ENCODE measurements around the gene AHSG.

AHSG gene

DNA sequence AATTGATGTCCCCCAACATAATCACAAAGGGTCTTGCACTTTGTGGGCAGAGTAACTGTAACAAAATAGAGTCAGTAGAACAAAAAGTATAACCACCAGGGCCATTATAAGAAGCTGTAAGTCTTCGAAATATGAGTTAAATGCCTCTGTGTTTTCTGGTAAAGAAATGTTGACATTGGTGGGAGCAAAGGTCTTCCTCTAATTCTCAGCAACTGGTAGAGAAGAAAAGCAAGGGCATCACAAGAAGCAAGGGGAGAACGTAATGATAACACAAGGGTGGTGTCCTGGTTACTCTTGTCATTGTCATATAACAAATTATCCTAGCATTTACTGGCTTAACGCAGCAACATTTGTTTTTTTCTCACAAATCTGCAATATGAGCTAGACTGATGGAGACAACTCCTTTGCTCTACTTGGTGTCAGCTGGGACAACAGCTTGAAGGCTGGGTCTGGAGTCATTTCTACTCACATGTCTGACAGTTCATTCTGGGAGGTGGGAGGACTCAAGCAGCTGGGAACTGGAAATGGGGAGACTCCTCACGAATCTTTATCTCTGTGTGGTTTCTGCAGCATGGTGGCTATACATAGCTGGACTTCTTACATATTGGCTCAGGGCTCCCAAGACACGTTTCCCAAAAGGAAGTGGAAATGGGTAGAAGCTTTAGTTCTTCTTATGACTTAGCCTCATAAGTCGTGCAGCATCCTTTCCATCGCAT is 22.1 kb upstream of the AHSG start:
- Histone ChIP-seq H3K9ac (no peak overlapping the region), H3K4me3 (IDR thresholded peaks at IDR 0.05; ENCODE audit: insufficient read depth, low read depth, low read length) (no peak overlapping the region), H3K4me1 (ENCODE audit: low read depth, poor library complexity, severe bottlenecking) (no peaks in the 10 kb centered on the region), H3K4me2 (no peak overlapping the region), H4K20me1 (ENCODE audit: insufficient read depth) (no peaks in the 10 kb centered on the region), H3K36me3 (ENCODE audit: insufficient read depth) (no peaks in the 10 kb centered on the region), H2AFZ (ENCODE audit: low read depth) (no peak overlapping the region), H3K79me2 (ENCODE audit: insufficient read depth, low read depth) (no peaks in the 10 kb centered on the region), H3K27ac (no peak overlapping the region), H3K27me3 (ENCODE audit: insufficient read depth, low read depth) (no peaks in the 10 kb centered on the region)
- TF ChIP-seq, protein P1, sequence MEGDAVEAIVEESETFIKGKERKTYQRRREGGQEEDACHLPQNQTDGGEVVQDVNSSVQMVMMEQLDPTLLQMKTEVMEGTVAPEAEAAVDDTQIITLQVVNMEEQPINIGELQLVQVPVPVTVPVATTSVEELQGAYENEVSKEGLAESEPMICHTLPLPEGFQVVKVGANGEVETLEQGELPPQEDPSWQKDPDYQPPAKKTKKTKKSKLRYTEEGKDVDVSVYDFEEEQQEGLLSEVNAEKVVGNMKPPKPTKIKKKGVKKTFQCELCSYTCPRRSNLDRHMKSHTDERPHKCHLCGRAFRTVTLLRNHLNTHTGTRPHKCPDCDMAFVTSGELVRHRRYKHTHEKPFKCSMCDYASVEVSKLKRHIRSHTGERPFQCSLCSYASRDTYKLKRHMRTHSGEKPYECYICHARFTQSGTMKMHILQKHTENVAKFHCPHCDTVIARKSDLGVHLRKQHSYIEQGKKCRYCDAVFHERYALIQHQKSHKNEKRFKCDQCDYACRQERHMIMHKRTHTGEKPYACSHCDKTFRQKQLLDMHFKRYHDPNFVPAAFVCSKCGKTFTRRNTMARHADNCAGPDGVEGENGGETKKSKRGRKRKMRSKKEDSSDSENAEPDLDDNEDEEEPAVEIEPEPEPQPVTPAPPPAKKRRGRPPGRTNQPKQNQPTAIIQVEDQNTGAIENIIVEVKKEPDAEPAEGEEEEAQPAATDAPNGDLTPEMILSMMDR (conservative IDR thresholded peaks at IDR 0.05; ENCODE audit: low read depth, low read length) = no peak

DNA sequence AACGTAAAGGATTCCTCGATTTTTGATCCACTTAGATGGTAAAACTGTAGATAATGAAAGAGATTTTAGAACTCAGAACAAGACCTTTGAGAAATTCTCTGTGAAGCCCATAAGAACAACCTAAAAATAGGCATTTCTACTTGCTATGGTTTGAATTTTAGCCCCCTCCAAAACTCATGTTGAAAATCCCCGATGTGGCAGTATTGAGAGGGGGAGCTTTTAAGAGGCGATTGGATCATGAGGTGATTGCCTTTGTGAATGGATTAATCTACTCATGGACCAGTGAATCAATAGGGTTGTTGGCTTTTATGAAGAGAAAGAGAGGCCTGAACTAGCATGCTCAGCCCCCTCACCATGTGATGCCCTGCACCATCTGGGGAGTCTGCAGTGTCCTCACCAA is 20.2 kb upstream of the AHSG start:
- H3K36me3 ChIP-seq (ENCODE audit: insufficient read depth) = no peaks in the 10 kb centered on the region
- no peaks in the 10 kb centered on the region for H4K20me1 ChIP-seq (ENCODE audit: insufficient read depth)

DNA sequence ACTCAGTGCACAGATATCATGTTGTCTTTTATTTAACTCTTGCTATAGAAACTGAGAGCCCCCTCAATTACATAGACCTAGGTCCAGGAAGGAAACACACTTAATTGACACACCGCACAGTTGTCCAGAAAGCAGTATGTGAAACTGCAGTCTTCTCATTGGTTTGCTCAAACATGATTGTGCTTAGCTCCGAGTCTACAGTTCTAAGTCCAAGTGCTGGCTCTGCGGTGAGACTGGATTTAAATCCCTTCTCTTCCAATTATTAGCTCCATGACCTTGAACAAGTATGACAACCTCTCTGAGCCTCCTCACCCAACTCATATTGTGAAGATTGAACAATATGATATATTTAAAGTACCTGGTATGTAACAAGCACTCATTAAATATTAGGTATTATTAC is 19.0 kb upstream of the AHSG start:
- H2AFZ ChIP-seq (ENCODE audit: low read depth) = no peak overlapping the region
- no peaks in the 10 kb centered on the region for H3K27me3 ChIP-seq (ENCODE audit: insufficient read depth, low read depth)
- no peaks in the 10 kb centered on the region for H4K20me1 ChIP-seq (ENCODE audit: insufficient read depth)
- H3K4me3 ChIP-seq (IDR thresholded peaks at IDR 0.05; ENCODE audit: insufficient read depth, low read depth, low read length) = no peak overlapping the region
- H3K4me1 ChIP-seq (ENCODE audit: low read depth, poor library complexity, severe bottlenecking) = no peaks in the 10 kb centered on the region
- no peaks in the 10 kb centered on the region for H3K36me3 ChIP-seq (ENCODE audit: insufficient read depth)
- no peak overlapping the region for H3K27ac ChIP-seq
- TF ChIP-seq, protein P1 (conservative IDR thresholded peaks at IDR 0.05; ENCODE audit: low read depth, low read length) = no peak
- no peak overlapping the region for H3K4me2 ChIP-seq
- H3K9ac ChIP-seq = no peak overlapping the region
- no peaks in the 10 kb centered on the region for H3K79me2 ChIP-seq (ENCODE audit: insufficient read depth, low read depth)

More for the DNA sequence above, 20.2 kb upstream of the AHSG start:
- H3K4me3 ChIP-seq (IDR thresholded peaks at IDR 0.05; ENCODE audit: insufficient read depth, low read depth, low read length) = no peak overlapping the region
- H3K27me3 ChIP-seq (ENCODE audit: insufficient read depth, low read depth) = no peaks in the 10 kb centered on the region
- H3K4me1 ChIP-seq (ENCODE audit: low read depth, poor library complexity, severe bottlenecking) = no peaks in the 10 kb centered on the region
- TF ChIP-seq, protein P1 (conservative IDR thresholded peaks at IDR 0.05; ENCODE audit: low read depth, low read length) = no peak
- H3K4me2 ChIP-seq = no peak overlapping the region
- no peak overlapping the region for H3K9ac ChIP-seq
- H3K79me2 ChIP-seq (ENCODE audit: insufficient read depth, low read depth) = no peaks in the 10 kb centered on the region
- H2AFZ ChIP-seq (ENCODE audit: low read depth) = no peak overlapping the region
- H3K27ac ChIP-seq = no peak overlapping the region

DNA sequence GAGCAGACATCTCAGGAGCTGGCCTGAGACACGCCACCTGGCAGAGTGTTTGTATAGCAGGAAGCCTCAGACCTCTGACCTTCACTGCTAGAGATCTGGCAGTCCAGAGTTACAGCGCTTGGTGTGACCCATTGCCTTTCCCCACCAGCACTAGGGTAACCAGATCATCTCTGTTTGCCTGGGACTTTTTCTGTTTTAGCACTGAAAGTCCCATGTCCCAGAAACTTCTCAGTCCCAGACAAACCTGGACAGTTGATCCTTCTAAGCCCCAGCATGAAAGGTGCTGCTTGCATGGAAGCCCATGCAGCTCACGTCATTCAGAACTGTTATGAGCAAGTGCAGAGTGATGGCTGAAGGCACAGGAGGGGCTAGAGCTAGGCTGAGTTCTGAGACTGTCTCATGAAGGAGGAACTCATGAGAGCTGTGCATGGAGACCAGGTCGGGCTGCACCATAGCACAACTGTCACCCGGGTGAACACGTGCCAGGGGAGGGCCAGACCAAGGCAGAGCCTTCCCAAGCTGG is 18.2 kb upstream of the AHSG start:
- Histone ChIP-seq H3K36me3 (ENCODE audit: insufficient read depth) (no peaks in the 10 kb centered on the region), H3K4me2 (no peak overlapping the region), H3K9ac (no peak overlapping the region), H3K79me2 (ENCODE audit: insufficient read depth, low read depth) (no peaks in the 10 kb centered on the region), H4K20me1 (ENCODE audit: insufficient read depth) (no peaks in the 10 kb centered on the region), H2AFZ (ENCODE audit: low read depth) (no peak overlapping the region), H3K4me3 (IDR thresholded peaks at IDR 0.05; ENCODE audit: insufficient read depth, low read depth, low read length) (no peak overlapping the region), H3K4me1 (ENCODE audit: low read depth, poor library complexity, severe bottlenecking) (no peaks in the 10 kb centered on the region), H3K27me3 (ENCODE audit: insufficient read depth, low read depth) (no peaks in the 10 kb centered on the region), H3K27ac (no peak overlapping the region)
- TF ChIP-seq, protein P1 (conservative IDR thresholded peaks at IDR 0.05; ENCODE audit: low read depth, low read length) = no peak
